Measurements from ENCODE around the gene DLGAP1.

The DLGAP1 gene

GRCh38 chr18:3547891-3548615, 907.1 kb downstream of the DLGAP1 start:
- DNase-seq: no peak

DNA sequence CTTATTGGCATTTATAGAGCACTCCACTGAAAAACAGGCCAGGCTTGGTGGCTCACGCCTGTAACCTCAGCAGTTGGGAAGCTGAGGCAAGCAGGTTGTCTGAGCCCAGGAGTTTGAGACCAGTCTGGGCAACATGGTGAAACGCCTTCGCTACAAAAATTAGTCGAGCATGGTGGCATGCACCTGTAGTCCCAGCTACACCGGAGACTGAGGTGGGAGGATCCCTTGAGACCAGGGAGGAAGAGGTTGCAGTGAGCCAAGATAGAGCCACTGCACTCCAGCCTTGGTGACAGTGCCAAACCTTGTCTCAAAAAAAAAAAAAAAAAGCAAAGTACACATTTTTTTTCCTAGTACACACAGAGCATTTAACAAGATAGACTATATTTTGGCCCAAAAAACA, 909.0 kb downstream of the DLGAP1 start:
- no peak for DNase-seq

GRCh38 chr18:3544537-3544936, 910.6 kb downstream of the DLGAP1 start:
- DNase-seq: no peak

DNA sequence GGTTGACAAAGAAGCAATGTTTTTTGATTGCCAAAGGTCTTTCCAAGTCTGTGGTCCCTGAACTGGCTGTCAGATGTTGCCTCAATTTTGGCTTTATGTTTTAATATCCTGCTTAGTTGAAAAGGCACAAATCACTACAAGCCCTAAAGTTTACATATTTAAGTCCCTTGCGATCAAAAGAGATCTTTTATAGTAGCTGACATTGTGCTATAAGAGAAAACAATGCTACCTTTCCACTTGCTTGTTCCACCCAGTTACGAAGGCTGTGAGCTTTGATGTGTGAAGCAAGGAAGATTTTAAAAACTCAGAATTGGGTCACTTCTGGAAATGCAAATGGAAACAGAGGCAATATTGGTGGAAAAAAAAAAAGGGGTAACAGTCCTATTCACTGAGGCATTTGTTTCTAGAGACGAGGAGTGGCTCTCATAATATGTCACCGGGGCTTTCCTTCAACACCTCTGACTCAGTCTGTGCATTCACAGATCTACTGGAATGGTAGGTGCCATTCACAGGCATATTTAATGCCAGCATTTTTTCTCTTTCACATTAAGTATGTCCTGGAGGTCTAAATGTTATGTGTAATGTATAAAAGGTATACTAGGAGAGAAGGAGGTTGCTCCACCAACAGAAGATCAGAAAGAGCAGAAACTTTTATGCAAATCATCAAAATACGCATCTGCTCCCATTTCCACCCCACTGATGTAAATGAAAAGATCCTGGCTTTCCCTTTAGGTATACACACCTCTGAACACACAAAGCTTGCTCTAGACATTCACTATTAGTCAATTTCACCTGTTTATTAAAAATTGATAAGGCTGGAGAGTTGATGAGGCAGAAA, 913.3 kb downstream of the DLGAP1 start:
- DNase-seq: no peak

GRCh38 chr18:3540805-3541548, 914.1 kb downstream of the DLGAP1 start:
- no peak for DNase-seq

GRCh38 chr18:3538954-3539617, 916.0 kb downstream of the DLGAP1 start:
- DNase-seq: no peak

DNA sequence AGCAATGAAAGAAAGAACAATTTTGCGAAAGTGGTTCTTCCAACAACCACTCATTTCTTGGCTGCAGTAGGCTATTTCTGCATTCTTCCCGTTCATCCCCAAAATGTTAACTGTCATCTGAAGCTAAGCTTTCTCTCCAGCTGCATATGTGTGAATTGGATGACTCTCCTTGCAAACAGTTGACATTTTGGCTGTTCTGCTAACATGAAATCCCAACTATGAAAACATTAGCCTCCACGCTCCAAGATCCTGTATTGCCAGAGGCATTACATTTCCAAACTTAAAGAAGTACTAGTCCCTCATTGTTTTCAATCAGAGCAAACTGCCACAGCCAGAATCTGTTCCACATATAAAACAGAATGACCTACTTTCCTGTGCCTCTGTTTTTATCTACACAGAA, 916.7 kb downstream of the DLGAP1 start:
- no peak for DNase-seq

- no peak for DNase-seq
These were observed 924.3 kb downstream of the DLGAP1 start for GRCh38 chr18:3530807-3531206.

DNA sequence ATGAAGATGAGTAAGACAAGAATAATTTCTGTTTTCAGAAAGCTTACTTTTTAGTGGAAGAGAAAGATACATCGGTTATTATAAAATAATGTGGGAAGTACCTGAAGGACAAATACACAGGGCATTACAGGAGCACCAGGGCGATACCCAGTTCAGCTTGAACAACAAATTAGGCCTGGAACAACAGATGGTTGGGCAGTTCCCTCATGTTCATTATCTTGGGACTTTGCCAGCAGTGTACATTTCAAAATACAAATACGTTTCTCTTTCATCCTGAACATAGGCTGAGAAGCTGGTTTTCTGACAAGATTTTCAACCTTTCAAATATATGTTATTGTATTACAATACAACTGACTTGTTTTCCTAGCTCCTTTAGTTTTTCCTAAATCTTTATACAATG, 925.5 kb downstream of the DLGAP1 start:
- DNase-seq: peak; percentile 85

DNA sequence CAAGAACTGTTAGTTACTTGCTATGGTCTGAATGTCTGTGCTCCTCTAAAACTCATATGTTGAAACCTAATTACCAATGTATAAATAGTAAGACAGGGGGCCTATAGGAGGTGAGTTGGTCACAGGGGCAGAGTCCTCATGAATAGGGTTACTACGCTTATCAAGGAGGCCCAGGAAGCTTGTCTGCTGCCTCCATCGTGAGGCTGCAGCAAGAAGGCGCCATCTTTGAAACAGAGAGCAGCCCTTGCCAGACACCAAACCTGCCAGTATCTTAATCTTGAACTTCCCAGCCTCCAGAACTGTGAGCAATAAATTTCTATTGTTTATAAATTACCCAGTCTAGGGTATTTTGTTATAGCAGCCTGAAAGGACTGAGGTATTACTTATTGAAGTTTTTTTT, 926.0 kb downstream of the DLGAP1 start:
- no peak for DNase-seq

DNA sequence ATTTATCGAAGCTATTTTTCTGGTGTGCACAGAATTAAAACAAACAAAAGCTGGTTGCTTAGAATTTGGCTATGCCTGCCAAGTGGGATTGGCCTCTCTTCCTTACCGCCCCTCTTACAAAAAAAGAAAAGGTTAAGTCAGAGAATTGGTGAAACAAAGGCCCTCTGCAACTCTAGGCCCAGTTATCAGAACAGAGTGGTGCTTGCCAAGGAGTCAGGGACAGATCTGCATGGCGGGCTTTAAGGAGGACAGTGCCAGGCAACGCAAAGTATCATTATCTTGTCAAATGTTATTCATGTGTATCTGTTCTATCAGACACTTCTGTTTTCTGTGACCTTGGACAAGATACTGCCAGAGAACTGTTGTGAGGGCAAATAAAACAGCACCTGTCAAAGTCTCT, 926.9 kb downstream of the DLGAP1 start:
- no peak for DNase-seq

DNA sequence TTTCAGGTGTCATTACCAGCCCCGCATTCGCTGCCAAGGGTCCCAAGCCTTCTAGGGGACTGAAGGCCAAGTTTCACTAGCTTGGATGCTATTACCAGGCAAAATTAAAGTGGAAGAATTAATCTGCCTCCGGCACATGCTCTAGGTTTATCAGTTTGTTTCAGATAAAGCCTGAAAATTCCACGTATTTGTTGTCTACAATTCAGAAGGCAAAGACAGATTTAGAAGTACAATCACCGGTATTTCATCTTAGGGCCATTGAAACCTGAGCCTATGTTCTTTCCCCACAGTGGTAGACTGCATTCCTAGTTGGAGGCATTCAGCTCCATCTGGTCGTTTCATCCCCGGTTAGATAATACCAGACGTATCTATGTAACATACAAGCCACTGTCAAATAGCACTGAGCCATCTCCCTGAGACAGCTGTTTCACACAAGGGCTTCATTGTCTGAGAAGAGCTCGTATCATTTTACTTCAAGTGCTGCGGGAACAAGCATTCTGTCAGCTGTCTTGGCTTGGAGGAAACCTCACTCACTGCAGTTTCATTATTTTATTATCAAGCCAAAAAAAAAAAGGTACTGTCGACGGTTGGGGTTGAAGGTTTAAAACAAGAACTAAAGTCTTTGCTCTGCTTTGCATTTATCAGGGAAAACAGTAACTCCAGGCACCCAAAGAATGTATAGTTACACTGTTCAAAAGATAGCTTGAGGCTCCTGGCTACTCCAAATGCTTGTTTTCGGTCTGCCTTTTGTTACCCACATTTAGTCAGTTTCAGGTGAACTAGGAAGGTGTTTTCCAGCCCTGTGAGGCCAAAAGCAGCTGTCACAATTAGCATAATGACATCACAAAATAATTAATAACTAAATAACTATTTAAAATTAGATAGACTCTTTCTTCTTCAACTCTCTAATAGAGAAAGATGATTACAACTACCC, 928.4 kb downstream of the DLGAP1 start:
- peak; percentile 94 for DNase-seq

- peak; percentile 52 for DNase-seq
These were observed 929.2 kb downstream of the DLGAP1 start for GRCh38 chr18:3525870-3526420.

GRCh38 chr18:3524706-3525105, 930.4 kb downstream of the DLGAP1 start:
- no peak for DNase-seq

DNA sequence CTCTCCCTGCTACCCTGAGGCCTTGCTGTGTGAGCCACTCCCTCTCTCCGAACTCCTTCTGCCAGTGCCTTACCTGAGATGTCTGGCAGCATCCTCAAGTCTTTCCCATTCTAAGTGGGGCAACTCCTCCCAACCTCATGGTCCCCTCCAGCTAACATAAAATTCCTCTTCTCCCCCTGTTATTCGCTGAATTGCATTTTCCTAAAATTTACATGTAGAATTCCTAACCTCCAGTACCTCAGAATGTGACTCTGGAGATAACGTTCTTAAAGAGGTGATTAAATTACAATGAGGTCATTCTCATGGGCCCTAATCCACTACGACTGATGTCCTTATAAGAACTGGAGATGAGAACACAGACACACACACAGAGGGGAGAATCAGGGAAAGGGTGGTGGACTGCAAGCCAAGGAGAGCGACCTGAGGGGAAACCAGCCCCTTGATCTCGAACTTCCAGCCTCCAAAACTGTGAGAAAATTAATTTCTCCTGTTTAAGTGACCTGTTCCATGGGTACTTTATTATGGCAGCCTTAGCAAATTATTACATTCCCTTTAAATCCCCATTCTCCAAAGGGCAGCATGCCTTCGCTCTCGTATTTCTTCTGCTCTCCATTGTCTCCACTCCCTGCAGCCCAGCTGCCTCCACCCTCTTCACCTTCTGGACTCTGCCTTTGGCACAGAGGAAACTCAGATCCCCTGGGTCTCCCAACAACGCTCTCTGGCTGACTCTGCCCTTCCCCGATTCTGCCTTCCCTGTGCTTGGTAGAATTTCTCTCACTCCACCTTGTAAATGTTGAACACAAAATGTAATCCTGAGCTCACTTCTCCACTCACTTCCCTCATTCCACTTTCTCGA, 934.6 kb downstream of the DLGAP1 start:
- no peak for DNase-seq

DNA sequence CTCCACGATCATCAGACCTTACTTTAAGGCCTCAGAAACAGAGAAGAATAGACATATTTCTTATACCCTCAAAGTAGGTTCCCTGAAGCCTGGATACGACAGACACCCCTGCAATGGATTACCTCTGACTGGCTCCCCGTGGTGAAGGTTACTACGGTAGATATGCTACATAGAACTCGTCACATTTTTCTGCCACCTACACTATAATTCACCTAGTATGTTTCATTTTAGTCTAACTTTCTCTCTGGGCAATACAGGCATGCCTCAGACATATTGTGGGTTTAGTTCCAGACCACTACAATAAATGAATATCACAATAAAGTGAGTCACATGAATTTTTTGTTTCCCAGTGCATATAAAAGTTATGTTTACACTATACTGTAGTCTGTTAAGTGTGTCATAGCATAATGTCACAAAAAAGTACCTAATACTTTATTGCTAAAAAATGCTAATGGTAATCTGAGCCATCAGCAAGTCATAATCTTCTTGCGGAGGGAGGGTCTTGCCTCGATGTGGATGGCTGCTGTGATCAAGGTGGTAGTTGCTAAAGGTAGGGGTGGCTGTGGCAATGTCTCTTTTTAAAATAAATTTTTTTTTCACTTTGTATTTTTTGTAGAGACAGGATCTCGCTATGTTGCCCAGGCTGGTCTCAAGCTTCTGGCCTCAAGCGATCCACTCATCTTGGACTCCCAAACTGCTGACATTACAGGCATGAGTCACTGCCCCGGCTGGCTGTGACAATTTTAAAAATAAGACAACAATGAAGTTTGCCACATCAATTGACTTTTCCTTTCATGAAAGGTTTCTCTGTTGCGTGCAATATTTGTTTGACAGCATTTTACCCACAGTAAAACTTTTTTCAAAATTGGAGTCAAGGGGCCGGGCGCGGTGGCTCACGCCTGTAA, 940.5 kb downstream of the DLGAP1 start:
- no peak for DNase-seq

DNA sequence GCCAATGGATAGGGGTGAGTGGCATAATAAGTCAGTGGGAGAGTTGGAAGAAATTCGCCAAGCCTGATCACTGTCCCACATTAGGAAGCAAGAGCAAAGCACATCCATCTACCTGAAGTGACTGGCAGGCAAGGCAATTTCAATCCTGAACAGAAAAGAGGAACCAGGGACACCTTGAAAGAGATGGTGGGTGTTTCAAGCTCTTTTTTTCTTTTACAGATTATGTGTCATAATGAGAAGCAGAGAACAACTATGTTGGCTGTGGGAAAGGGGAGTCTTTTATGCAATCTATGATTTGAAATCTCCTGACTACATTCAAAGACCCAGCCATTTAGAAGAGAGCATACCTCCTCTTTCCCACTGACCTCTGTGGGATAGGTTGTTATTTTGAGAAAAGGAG, 941.6 kb downstream of the DLGAP1 start:
- no peak for DNase-seq

DNA sequence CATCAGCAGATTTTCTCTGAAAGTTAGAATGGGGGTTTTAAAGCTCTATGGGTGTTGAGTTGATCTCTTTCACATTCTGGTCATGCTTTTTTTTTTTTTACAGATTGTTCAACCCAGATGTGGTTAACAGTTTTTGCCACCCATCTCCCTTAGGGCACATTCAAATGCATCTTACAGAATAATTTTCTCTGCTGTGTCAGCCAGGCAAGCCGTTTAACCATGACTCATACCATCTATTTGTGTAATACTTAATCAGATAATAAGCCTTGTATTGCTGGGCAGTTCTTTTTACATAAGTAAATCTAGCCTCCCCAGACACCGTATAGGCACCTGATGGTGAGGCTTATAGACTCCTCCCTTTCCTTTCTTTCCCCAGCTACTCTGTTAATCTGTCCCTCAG, 943.1 kb downstream of the DLGAP1 start:
- no peak for DNase-seq

DNA sequence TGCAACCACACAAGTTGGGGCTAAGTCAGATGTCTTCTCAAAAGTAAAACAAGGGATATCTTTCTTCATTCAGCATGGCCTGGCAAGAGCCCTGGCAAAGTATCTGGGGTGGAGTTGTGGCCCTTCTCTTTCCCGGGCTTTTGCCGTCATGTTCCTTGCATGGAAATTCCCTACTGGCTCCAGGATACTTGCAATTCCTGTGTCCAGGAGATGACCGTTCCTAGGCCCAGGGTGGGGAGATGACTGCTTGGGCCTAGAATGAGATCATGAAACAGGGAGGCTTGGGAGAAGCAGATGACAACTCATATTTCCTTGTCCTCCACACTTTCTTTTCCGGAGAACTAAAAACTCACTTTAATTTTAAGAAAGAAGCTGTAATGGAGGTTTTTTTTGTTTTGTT, 944.2 kb downstream of the DLGAP1 start:
- DNase-seq: no peak

DNA sequence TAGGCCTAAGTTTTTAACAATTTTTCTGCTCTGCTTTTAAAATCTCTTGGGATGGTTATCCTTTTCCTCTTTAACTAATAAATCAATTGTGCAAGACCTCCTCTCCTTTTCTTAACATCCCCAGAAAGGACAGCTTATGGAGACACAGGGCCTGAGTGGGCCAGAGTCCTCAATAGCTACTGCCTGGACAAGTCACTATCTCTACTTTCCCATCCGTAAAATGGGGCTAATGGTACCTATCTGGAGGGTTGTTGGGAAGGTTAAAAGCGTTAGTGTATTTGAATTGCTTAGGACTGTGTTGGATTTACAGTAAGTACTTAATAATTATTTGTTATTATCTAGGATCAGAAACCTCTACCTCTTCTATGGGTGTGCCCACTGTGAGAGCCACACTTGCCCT, 945.1 kb downstream of the DLGAP1 start:
- DNase-seq: no peak
